Ascending aorta (tissue), 1 donor: ENCODE data around the gene EMD. TPM values are rescaled to one million over a fixed set of nuclear protein-coding genes. Genes with fewer than 3 reads are reported as not detected.

ENCODE experiments used
- total RNA-seq: library from RNA; depleted of rRNA; stranded (reverse); fragments of >200 nt; gene quantifications from one replicate; pipeline ENCODE4 v1.1.0, GENCODE V29; 2016

EMD gene
- total RNA-seq, 1 donor from 2014 or later, result 86.3 TPM

Other genes starting within 250 kb of the EMD start
- not detected for gene OPN1LW, start 235.1 kb upstream of the EMD start, total RNA-seq
- not detected for gene OPN1MW, start 196.7 kb upstream of the EMD start, total RNA-seq
- gene OPN1MW2, start 159.5 kb upstream of the EMD start, total RNA-seq, result not detected
- gene OPN1MW3, start 121.7 kb upstream of the EMD start, total RNA-seq, result not detected
- not detected for gene TEX28, start 84.2 kb upstream of the EMD start, total RNA-seq
- not detected for gene TKTL1, start 83.5 kb upstream of the EMD start, total RNA-seq
- gene FLNA, start 4.7 kb upstream of the EMD start, total RNA-seq, result 6,152 TPM
- gene RPL10, start 19.1 kb downstream of the EMD start, total RNA-seq, result 4,298 TPM
- gene DNASE1L1, start 30.0 kb downstream of the EMD start, total RNA-seq, result 52.5 TPM
- gene TAFAZZIN, start 32.2 kb downstream of the EMD start, total RNA-seq, result 33.4 TPM
- 52.6 TPM for gene ATP6AP1, start 49.4 kb downstream of the EMD start, total RNA-seq
- gene GDI1, start 57.9 kb downstream of the EMD start, total RNA-seq, result 67.4 TPM
- gene FAM50A, start 64.8 kb downstream of the EMD start, total RNA-seq, result 52.4 TPM
- 10.0 TPM for gene PLXNA3, start 79.0 kb downstream of the EMD start, total RNA-seq
- gene LAGE3, start 100.0 kb downstream of the EMD start, total RNA-seq, result 52.0 TPM
- gene UBL4A, start 107.3 kb downstream of the EMD start, total RNA-seq, result 127 TPM
- 66.2 TPM for gene SLC10A3, start 111.3 kb downstream of the EMD start, total RNA-seq
- 69.9 TPM for gene FAM3A, start 136.9 kb downstream of the EMD start, total RNA-seq
- gene G6PD, start 167.6 kb downstream of the EMD start, total RNA-seq, result 89.7 TPM
- gene IKBKG, start 168.3 kb downstream of the EMD start, total RNA-seq, result 37.5 TPM
- not detected for gene CTAG1A, start 205.8 kb downstream of the EMD start, total RNA-seq
- not detected for gene CTAG1B, start 240.0 kb downstream of the EMD start, total RNA-seq